Endothelial cell of coronary artery (primary cell): ENCODE data around the gene PINK1. TPM values are rescaled to one million over a fixed set of nuclear protein-coding genes. Genes with fewer than 3 reads are reported as not detected.

Experiments
- total RNA-seq: library from RNA; depleted of rRNA; stranded (reverse); fragments of >200 nt; gene quantifications from 2 replicates; pipeline ENCODE4 v1.2.3, GENCODE V29; 2014

The PINK1 gene
- total RNA-seq, result 53.4 and 64.7 TPM in 2 replicates

GRCh38 chr1:20633190-20634064, at the start of gene PINK1:
TSS of gene PINK1 (plus strand) at chr1:20633458. CDS start at chr1:20633549, 91 bp downstream.

GRCh38 chr1:20588634-20589225, 44.5 kb upstream of the PINK1 start, which contains the start of gene CDA:
TSS of gene CDA (plus strand) at chr1:20589097. CDS start at chr1:20589130, 33 bp downstream.

GRCh38 chr1:20661207-20662109, 28.2 kb downstream of the PINK1 start, which contains the start of gene DDOST:
TSS of gene DDOST (minus strand) at chr1:20661369. CDS start at chr1:20661350, 19 bp downstream.

Other genes with a start within 250 kb of the PINK1 start
- gene CAMK2N1, start 147.2 kb upstream of the PINK1 start, total RNA-seq, result 2.8 and 5.6 TPM in 2 replicates
- gene MUL1, start 125.3 kb upstream of the PINK1 start, total RNA-seq, result 20.4 and 23.6 TPM in 2 replicates
- 0.09 TPM in 1 of 2 replicates, not detected in the other for gene FAM43B, start 80.9 kb upstream of the PINK1 start, total RNA-seq
- gene CDA, start 44.4 kb upstream of the PINK1 start, total RNA-seq, result 0.66 and 0.90 TPM in 2 replicates
- 276 and 290 TPM in 2 replicates for gene DDOST, start 27.9 kb downstream of the PINK1 start, total RNA-seq
- 0.54 and 1.4 TPM in 2 replicates for gene KIF17, start 84.5 kb downstream of the PINK1 start, total RNA-seq
- 0.81 and 0.85 TPM in 2 replicates for gene SH2D5, start 99.2 kb downstream of the PINK1 start, total RNA-seq
- 129 and 201 TPM in 2 replicates for gene HP1BP3, start 153.8 kb downstream of the PINK1 start, total RNA-seq